LNCaP clone FGC (cell line): ENCODE data around the gene CFH.

ENCODE experiments used
- DNase-seq: peaks from one replicate; pipeline ENCODE4 v3.0.0-alpha.2; 2011; ENCODE audit warnings: low read depth
- H3K4me3 ChIP-seq: 2 replicates; pipeline ENCODE4 v1.5.1; 2011; ENCODE audit warnings: mild to moderate bottlenecking, low read depth, low read length, control low read depth
- TF ChIP-seq, protein P1 (sequence below): IDR thresholded peaks from 2 replicates; pipeline ENCODE4 v1.5.1; 2012; ENCODE audit warnings: mild to moderate bottlenecking; ENCODE audit not compliant: control insufficient read depth, insufficient read depth; ENCODE audit errors: extremely low read depth

CFH gene

GRCh38 chr1:196651637-196652215, at the start of gene CFH:
Gene CFH, plus strand, starts transcription at chr1:196652043. Its CDS starts 75 bp downstream, at chr1:196652118.
- DNase-seq: no peak
- no peak within 1 kb of the TSS for H3K4me3 ChIP-seq
- TF ChIP-seq, protein P1, sequence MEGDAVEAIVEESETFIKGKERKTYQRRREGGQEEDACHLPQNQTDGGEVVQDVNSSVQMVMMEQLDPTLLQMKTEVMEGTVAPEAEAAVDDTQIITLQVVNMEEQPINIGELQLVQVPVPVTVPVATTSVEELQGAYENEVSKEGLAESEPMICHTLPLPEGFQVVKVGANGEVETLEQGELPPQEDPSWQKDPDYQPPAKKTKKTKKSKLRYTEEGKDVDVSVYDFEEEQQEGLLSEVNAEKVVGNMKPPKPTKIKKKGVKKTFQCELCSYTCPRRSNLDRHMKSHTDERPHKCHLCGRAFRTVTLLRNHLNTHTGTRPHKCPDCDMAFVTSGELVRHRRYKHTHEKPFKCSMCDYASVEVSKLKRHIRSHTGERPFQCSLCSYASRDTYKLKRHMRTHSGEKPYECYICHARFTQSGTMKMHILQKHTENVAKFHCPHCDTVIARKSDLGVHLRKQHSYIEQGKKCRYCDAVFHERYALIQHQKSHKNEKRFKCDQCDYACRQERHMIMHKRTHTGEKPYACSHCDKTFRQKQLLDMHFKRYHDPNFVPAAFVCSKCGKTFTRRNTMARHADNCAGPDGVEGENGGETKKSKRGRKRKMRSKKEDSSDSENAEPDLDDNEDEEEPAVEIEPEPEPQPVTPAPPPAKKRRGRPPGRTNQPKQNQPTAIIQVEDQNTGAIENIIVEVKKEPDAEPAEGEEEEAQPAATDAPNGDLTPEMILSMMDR: no peak

DNA sequence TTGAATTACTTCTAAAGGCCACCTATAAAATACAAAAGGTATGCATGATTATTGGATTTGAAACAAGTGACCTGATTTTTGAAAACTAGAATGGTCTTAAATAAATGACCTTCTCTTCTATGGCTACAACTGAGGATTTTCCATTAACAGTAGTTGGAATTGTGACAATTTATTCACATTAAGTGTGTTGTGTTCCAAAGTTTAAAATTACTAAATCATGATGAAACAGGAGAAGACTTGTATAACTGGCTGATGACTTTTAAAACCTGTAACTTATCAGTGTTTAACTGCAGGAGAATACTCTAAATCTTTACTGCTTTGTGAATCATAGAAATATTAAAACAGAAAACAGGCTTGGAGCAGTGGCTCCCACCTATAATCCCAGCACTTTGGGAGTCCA, 48.2 kb upstream of the CFH start:
- no peak for DNase-seq
- TF ChIP-seq, protein P1: no peak
- H3K4me3 ChIP-seq: no peak overlapping the region

- DNase-seq: no peak
- TF ChIP-seq, protein P1: no peak
- H3K4me3 ChIP-seq: no peak overlapping the region
Observed at GRCh38 chr1:196607981-196608380, 43.9 kb upstream of the CFH start.

GRCh38 chr1:196608390-196609369, 43.2 kb upstream of the CFH start, which contains the start of gene KCNT2:
Gene KCNT2, minus strand, starts transcription at chr1:196608440. Its CDS starts 131 bp downstream, at chr1:196608309.
- TF ChIP-seq, protein P1: no peak
- no peak for DNase-seq
- no peak within 1 kb of the TSS for H3K4me3 ChIP-seq

- no peak for DNase-seq
- no peak overlapping the region for H3K4me3 ChIP-seq
- TF ChIP-seq, protein P1: no peak
Observed at GRCh38 chr1:196609370-196609737, 42.5 kb upstream of the CFH start.

DNA sequence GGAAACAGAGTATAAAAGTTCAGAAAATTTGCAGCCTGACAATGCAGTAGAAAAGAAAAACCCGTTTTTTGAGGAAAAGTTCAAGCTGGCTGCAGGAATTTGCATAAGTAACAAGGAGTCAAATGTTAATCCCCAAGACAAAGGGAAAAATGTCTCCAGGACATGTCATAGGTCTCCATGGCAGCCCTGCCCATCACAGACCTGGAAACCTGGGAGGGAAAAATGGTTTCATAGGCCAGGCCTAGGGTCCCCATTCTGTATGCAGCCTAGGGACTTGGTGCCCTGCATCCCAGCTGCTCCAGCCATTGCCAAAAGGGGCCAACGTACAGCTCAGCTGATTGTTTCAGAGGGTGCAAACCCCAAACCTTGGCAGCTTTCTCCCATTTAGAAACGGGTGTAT, 40.0 kb upstream of the CFH start:
- no peak overlapping the region for H3K4me3 ChIP-seq
- TF ChIP-seq, protein P1: no peak
- DNase-seq: no peak
